GM08714 (cell line): ENCODE results near the gene ZNF100.
A peak's percentile ranks its signal among the peaks of the same experiment; 100 is the strongest.
"Not testable (repeated sequence)": the region's sequence is repeated elsewhere in the genome, so short reads cannot be mapped to it uniquely, and the experiment has no call there.

Experiments used
- H3K4me3 ChIP-seq: fragments of 200-500 bp; sonication (Bioruptor generic); 2 replicates; pipeline ENCODE4 v1.5.1; 2014; ENCODE audit warnings: mild to moderate bottlenecking, low read length, inconsistent platforms
- ZNF274 ChIP-seq: IDR thresholded peaks from 2 replicates; pipeline ENCODE4 v1.6.1; 2012; ENCODE audit warnings: mild to moderate bottlenecking, low read depth, low read length

ZNF100 gene

DNA sequence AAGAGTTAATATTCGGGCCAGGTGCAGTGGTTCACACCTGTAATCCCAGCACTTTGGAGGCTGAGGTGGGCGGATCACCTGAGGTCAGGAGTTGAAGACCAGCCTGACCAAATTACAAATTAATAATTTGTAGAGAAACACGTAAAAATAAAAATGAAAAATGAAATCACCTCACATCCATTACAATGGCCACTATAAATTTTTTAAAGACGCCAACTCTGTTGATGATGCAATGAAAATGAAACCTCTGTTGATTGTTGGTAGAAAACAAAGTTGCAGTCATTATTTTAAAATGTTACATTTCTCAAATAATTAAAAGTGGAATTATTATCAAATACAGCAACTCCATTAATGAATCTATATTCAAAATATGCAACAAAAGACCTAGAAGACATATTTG lies 26.8 kb downstream of the ZNF100 start:
- TF ChIP-seq ZNF274, result no peak

DNA sequence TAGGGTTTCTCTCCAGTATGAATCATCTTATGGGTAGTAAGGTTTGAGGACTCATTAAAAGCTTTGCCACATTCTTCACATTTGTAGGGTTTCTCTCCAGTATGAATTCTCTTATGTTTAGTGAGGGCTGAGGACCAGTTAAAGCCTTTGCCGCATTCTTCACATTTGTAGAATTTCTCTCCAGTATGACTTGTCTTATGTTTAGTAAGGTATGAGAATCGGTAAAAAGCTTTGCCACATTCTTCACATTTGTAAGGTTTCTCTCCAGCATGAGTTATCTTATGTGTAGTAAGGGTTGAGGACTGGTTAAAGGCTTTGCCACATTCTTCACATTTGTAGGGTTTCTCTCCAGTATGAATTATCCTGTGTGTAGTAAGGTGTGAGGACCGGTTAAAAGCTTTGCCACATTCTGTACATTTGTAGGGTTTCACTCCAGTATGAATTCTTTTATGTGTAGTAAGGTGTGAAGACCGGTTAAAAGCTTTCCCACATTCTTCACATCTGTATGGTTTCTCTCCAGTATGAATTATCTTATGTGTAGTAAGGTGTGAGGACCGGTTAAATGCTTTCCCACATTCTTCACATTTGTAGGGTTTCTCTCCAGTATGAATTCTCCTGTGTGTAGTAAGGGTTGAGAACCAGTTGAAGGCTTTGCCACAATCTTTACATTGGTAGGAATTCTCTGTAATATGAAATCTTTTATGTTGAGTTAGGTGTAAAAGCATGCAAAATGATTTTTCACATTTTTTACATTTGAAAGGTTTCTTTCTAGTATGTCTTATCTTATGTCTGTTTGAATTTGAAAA lies 40.2 kb downstream of the ZNF100 start:
- peak; percentile 64 for TF ChIP-seq ZNF274
- H3K4me3 ChIP-seq, result not testable (repeated sequence)

More for the DNA sequence above, 26.8 kb downstream of the ZNF100 start:
- no peak overlapping the region for H3K4me3 ChIP-seq

DNA sequence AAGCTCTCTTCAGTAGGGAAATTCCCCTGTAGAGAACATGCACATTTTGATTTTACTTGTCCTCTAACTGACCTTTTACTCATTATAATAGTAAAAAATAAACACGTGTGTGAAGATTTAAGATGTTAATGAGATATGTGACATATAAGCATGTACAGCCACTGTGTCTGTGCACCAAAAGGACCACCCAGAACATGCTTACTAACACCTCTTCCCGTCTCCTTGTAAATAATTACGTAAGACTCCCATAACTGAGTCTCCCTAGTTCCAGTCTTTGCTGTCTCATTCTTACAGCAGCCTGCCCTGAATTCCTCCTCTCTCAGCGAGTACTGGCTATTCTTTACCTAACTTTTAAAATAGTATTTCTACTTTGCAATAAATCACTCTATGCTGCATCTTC lies 53.6 kb downstream of the ZNF100 start:
- TF ChIP-seq ZNF274, result no peak
- H3K4me3 ChIP-seq, result no peak overlapping the region

DNA sequence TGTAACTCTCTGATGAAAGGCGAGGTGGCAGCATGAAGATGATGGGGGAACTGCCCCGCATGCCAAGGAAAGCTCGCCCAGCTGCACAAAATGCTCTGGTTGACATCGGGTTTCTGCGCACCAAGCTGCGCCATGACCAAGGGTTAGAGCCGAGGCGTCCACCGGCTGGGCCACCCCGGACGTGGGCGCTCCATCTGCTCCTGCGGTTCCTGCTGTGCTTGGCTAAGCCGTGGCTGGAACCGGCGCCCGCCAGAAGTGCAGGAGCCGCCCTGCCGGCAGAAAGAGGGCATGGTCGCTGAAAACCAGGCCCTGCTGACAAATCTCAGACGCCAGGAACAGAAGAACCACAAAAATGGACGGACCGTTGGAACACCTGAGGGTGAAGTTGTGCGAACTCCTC lies 57.9 kb downstream of the ZNF100 start:
- H3K4me3 ChIP-seq, result no peak overlapping the region
- no peak for TF ChIP-seq ZNF274

DNA sequence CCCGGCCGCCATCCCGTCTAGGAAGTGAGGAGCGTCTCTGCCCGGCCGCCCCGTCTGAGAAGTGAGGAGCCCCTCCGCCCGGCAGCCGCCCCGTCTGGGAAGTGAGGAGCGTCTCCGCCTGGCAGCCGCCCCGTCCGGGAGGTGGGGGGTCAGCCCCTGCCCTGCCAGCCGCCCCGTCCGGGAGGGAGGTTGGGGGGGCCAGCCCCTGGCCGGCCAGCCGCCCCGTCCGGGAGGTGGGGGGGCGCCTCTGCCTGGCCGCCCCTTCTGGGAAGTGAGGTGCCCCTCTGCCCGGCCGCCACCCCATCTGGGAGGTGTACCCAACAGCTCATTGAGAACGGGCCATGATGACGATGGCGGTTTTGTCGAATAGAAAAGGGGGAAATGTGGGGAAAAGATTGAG lies 59.5 kb downstream of the ZNF100 start:
- H3K4me3 ChIP-seq, result not testable (repeated sequence)

DNA sequence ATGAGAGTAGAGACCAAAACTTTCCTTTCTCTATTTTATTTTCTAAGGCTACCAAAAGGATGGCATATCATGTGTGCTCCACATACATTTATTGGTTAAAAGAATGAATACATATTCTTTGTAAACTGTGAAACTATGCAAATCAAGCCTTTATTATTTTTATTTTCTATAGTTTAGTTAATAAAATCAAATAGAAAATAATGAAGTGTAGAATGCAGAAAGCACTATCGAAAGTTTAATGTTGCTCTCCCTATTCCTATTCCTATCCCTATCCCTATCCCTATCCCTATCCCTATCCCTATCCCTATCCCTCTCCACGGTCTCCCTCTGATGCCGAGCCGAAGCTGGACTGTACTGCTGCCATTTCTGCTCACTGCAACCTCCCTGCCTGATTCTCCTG lies 60.3 kb downstream of the ZNF100 start:
- no peak overlapping the region for H3K4me3 ChIP-seq
- no peak for TF ChIP-seq ZNF274

DNA sequence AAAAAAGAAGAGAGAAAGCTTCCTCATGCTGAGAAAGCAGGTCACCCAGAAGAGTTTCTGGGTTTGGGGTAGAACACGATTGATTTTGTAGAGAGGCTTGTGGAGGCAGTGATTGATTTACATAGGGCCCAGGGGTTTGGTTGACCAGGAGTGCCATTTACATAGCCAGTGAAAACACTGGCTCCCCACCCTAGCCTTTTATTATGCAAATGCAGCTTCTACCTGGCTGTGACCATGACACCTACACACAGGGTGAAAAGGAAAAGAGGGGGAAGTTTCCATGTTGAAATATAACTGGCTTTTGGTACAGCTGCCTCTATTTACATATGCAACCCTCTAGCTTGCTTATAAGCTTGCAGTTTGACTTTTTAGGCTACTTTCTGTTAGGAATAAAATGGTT lies 62.0 kb downstream of the ZNF100 start:
- no peak overlapping the region for H3K4me3 ChIP-seq

DNA sequence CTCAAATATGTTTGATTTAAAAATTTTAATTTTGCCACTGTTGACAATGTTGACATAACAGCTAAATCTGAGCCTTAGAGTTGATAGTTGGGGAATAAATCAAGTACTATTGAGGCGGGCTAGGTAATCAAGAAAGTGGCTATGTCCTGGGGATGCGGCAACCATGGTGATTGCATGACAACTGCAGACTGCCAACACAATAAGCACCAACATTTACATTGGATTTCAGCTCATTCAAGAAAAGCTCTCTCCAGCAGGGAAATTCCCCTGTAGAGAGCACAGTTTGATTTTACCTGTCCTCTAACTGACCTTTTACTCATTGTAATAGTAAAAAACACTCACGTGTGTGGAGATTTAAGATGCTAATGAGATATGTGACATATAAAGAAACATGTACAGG lies 63.1 kb downstream of the ZNF100 start:
- H3K4me3 ChIP-seq, result no peak overlapping the region
- no peak for TF ChIP-seq ZNF274

More for the DNA sequence above, 62.0 kb downstream of the ZNF100 start:
- TF ChIP-seq ZNF274, result no peak

DNA sequence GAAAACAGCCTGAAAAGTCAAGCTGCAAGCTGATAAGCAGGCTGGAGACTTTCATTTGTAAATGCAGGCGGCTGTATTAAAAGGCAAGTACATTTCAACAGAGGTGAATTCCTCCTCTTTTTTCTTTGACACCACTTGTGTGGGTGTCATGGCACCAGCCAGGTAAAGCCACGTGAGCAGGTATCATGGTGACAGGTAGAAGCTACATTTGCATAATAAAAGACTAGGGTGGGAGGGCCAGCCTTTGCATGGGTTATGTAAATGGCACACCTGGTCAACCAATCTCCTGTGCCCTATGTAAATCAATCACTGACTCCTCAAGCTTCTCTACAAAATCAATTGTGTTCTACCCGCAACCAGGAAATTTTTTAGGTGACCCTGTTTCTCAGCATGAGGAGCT lies 68.2 kb downstream of the ZNF100 start:
- no peak for TF ChIP-seq ZNF274
- no peak overlapping the region for H3K4me3 ChIP-seq

DNA sequence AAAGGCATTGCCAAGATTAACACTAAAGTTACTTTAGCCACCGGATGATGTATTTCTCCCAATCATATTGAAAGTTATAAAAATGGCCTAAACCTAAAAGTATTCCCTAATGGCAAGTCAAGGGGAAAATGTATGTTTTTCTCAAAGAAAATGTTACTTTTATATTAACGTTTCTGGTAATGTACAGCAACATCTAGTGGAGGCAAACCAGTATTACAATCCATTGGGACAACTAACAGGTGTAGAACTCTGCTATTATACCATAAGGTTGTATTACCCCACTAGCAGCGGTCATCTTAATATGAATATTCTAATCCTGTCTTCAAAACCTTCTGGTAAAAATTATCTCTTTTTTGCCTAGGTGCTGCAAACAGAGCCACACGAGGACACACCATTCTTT lies 69.2 kb downstream of the ZNF100 start:
- TF ChIP-seq ZNF274, result no peak
- no peak overlapping the region for H3K4me3 ChIP-seq

DNA sequence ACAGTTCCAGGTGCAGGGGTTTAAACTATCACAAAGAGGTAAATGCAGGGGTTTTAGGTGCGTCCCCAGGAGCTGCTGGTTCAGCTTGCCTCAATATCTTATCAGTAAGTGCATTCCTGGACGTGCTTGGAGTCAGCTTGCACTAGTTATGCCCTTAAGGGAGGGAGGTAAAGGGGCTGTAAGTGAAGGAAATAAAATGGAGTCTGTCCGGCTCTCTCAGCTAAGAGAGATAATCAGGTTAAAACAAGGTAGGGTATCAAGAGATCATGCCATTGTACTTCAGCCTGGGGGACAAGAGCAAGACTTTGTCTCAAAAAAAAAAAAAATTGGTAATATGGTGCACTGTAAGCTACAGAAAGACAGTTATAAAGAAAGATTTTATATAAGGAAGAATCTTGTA lies 69.7 kb downstream of the ZNF100 start:
- H3K4me3 ChIP-seq, result no peak overlapping the region
- TF ChIP-seq ZNF274, result no peak

DNA sequence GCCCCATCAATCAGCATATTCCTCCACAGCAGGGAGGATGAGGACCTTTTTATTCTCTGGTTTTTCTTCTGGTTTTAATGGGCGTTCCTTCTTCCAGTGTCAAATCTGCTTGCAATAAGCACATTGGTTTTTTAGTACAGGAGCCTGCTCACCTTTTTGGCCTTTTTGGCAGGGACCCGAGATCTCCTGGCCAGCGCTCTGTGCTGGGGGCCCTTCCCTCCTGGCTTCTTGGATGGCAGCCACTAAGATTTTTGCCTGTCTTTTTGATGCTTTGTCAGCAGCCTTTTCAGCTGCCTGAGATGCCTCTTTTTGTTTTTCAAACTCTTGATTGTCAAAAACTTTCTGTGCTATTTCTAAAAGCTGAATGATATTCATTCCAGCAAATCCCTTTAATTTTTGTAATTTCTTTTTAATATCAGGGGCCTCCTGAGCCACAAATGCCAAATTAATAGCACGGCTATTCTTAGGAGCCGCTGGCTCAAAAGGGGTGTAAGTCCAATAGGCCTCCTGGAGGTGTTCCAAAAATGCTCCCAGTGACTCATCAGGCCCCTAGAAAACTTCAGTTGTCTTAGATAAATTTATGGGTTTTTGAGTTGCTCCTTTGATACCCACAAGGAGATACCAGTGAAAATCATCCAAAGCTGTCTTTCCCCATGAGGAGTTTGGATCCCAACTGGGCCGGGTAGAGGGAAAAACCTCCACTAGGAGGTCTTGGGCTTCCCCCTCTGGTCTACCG lies 73.0 kb downstream of the ZNF100 start:
- no peak for TF ChIP-seq ZNF274
- no peak overlapping the region for H3K4me3 ChIP-seq

DNA sequence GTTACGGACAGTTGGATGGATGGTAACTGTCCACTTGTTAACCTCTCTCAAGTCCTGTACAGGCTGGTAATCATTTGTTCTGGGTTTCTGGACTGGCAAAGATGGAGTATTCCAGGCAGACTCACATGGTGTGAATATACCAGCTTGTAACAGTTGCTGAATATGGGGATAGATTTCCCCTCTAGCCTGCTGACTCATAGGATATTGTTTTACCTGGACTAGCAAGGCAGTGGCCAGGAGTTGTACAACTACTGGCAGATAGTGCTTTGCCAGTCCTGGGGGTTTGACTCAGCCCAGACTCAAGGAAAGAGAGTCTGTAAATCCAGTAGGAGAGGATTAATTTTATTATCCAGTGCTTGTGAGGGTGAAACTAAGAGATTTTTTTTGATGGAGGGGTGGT lies 74.0 kb downstream of the ZNF100 start:
- TF ChIP-seq ZNF274, result no peak
- H3K4me3 ChIP-seq, result no peak overlapping the region

DNA sequence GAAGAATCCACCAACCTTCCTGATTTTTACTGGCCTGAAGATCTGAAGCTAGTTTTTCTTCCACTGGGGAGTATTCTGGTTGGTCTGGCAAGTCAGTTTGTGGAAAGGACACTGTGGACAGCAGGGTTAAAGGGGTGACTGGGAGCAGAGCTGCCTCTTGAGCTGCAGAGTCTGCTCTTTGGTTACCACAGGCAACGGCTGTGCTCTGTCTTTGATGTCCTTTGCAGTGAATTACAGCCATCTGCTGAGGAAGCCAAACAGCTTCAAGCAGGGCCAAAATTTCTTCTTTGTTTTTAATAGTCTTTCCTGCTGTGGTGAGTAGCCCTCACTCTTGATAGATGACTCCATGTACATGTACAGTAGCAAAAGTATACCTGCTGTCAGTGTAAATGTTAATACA lies 75.7 kb downstream of the ZNF100 start:
- no peak overlapping the region for H3K4me3 ChIP-seq
- no peak for TF ChIP-seq ZNF274

DNA sequence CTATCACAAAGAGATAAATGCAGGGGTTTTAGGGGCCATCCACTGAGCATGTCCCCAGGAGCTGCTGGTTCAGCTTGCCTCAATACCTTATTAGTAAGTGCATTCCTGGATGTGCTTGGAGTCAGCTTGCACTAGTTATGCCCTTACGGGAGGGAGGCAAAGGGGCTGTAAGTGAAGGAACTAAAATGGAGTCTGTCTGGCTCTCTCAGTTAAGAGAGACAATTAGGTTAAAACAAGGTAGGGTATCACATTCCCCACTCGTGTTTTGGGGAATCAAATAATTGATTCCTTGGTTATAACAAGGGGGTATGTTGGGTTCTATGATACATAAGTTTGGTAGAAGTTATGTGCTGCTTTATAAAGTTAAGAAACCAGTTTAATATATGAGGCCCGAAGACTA lies 78.9 kb downstream of the ZNF100 start:
- no peak for TF ChIP-seq ZNF274
- H3K4me3 ChIP-seq, result no peak overlapping the region
